Activated CD4-positive, CD25-positive, alpha-beta regulatory T cell treated with anti-CD3 and anti-CD28 coated beads, Interleukin-2, amount 50 U/mL, for 24 hours (primary cell): Measurements from ENCODE around the gene ARHGAP9.
"Not testable (repeated sequence)": the region's sequence is repeated elsewhere in the genome, so short reads cannot be mapped to it uniquely, and the experiment has no call there.

ENCODE experiments used
- ATAC-seq, 2 donors: fragments of 150-1000 bp; cut with Tn5 transposase; one replicate each; pipeline ENCODE4 v1.10.0; 2021; ENCODE audit warnings: mild to moderate bottlenecking in 1 of 2, moderate library complexity in 1 of 2

The ARHGAP9 gene

GRCh38 chr12:57517187-57517586 lies 37.5 kb upstream of the ARHGAP9 start:
- ATAC-seq: no peak

- no peak for ATAC-seq
These were observed 37.0 kb upstream of the ARHGAP9 start for GRCh38 chr12:57516617-57517153.

GRCh38 chr12:57515934-57516541 lies 36.4 kb upstream of the ARHGAP9 start:
- no peak for ATAC-seq

GRCh38 chr12:57515408-57515933 lies 35.8 kb upstream of the ARHGAP9 start:
- ATAC-seq: no peak

- no peak for ATAC-seq
These were observed 35.2 kb upstream of the ARHGAP9 start for GRCh38 chr12:57514720-57515407.

GRCh38 chr12:57514246-57514645 lies 34.6 kb upstream of the ARHGAP9 start:
- ATAC-seq: not testable (repeated sequence)

GRCh38 chr12:57513677-57514076 lies 34.0 kb upstream of the ARHGAP9 start:
- not testable (repeated sequence) for ATAC-seq

GRCh38 chr12:57513266-57513665 lies 33.6 kb upstream of the ARHGAP9 start:
- ATAC-seq: no peak

GRCh38 chr12:57512665-57513064 lies 33.0 kb upstream of the ARHGAP9 start:
- no peak for ATAC-seq

GRCh38 chr12:57511588-57512325 lies 32.1 kb upstream of the ARHGAP9 start:
- ATAC-seq: no peak

- no peak for ATAC-seq
These were observed 31.5 kb upstream of the ARHGAP9 start for GRCh38 chr12:57511161-57511560.

GRCh38 chr12:57507796-57508195 lies 28.1 kb upstream of the ARHGAP9 start:
- not testable (repeated sequence) for ATAC-seq

GRCh38 chr12:57506541-57506940 lies 26.9 kb upstream of the ARHGAP9 start:
- not testable (repeated sequence) for ATAC-seq

GRCh38 chr12:57502311-57502969 lies 22.8 kb upstream of the ARHGAP9 start:
- ATAC-seq: not testable (repeated sequence)

GRCh38 chr12:57500213-57500612 lies 20.5 kb upstream of the ARHGAP9 start:
- ATAC-seq: no peak

GRCh38 chr12:57498571-57498970 lies 18.9 kb upstream of the ARHGAP9 start:
- no peak for ATAC-seq

- no peak for ATAC-seq
These were observed 18.5 kb upstream of the ARHGAP9 start for GRCh38 chr12:57498132-57498502.

- ATAC-seq: no peak
These were observed 17.8 kb upstream of the ARHGAP9 start for GRCh38 chr12:57497223-57498131.

- ATAC-seq: no peak
These were observed 17.2 kb upstream of the ARHGAP9 start for GRCh38 chr12:57496822-57497221.

GRCh38 chr12:57495051-57495701 lies 15.5 kb upstream of the ARHGAP9 start:
- not testable (repeated sequence) for ATAC-seq
